Measurements from ENCODE around the gene LMNB1. TPM values are rescaled to one million over a fixed set of nuclear protein-coding genes. Genes with fewer than 3 reads are reported as not detected.
A peak's percentile ranks its signal among the peaks of the same experiment; 100 is the strongest.

The LMNB1 gene
- total RNA-seq, 1 donor from 2014 or later: 20.9 TPM

- no peak for TF ChIP-seq POLR2A (IDR thresholded peaks at IDR 0.05)
- no peak for TF ChIP-seq POLR2AphosphoS5 (IDR thresholded peaks at IDR 0.05; ENCODE audit: insufficient read depth in 1 of 2, low read depth in 1 of 2)
- no peak for TF ChIP-seq CTCF (IDR thresholded peaks at IDR 0.05)
- no peaks in the 10 kb centered on the region for H3K9me3 ChIP-seq
- H3K36me3 ChIP-seq: no peaks in the 10 kb centered on the region
- H3K27ac ChIP-seq: peak overlapping the region; percentile 20
- H3K4me3 ChIP-seq: no peak overlapping the region
- intact Hi-C loops (cut with DNase I): no loop called here
- DNase-seq (ENCODE audit: extremely low spot score in 2 of 2): no peak
- peaks cover under 1% of the 10 kb centered on the region for H3K4me1 ChIP-seq
- no peaks in the 10 kb centered on the region for H3K27me3 ChIP-seq
Observed at GRCh38 chr5:126847456-126847820, 70.5 kb downstream of the LMNB1 start.

- no peaks in the 10 kb centered on the region for H3K36me3 ChIP-seq
- DNase-seq (ENCODE audit: extremely low spot score in 2 of 2): no peak
- H3K27ac ChIP-seq: peak overlapping the region; percentile 20
- H3K9me3 ChIP-seq: no peaks in the 10 kb centered on the region
- intact Hi-C loops (cut with DNase I): no loop called here
- no peak overlapping the region for H3K4me3 ChIP-seq
- H3K27me3 ChIP-seq: no peaks in the 10 kb centered on the region
- TF ChIP-seq POLR2AphosphoS5 (IDR thresholded peaks at IDR 0.05; ENCODE audit: insufficient read depth in 1 of 2, low read depth in 1 of 2) (no peak), POLR2A (IDR thresholded peaks at IDR 0.05) (no peak), CTCF (IDR thresholded peaks at IDR 0.05) (no peak)
- H3K4me1 ChIP-seq: peaks cover 4% of the 10 kb centered on the region
Observed at GRCh38 chr5:126847826-126848251, 70.9 kb downstream of the LMNB1 start.

DNA sequence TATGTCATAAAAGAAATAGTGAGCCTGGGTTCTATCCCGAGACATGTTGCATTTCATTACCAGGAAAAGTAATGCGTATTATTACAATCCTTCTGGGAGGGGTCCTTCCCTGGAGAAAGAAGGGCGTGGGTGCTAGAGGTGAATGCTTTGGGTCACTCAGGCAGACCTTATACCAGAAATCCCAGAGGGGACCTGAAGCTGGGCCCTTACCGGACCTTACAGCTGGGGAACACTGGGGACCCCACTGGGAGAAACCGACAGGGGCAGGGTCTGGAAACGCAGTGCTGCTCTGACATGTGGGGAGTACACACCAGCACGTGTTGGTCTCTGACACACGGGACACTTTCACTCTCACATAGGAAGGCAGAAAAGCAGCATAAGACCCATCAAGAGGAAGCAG lies 71.3 kb downstream of the LMNB1 start:
- intact Hi-C loops (cut with DNase I): no loop called here
- H3K36me3 ChIP-seq: no peaks in the 10 kb centered on the region
- no peaks in the 10 kb centered on the region for H3K27me3 ChIP-seq
- no peak for DNase-seq (ENCODE audit: extremely low spot score in 2 of 2)
- no peak overlapping the region for H3K4me3 ChIP-seq
- TF ChIP-seq POLR2A (IDR thresholded peaks at IDR 0.05) (no peak), POLR2AphosphoS5 (IDR thresholded peaks at IDR 0.05; ENCODE audit: insufficient read depth in 1 of 2, low read depth in 1 of 2) (no peak), CTCF (IDR thresholded peaks at IDR 0.05) (no peak)
- H3K27ac ChIP-seq: peak overlapping the region; percentile 20
- peaks cover 4% of the 10 kb centered on the region for H3K4me1 ChIP-seq
- no peaks in the 10 kb centered on the region for H3K9me3 ChIP-seq

DNA sequence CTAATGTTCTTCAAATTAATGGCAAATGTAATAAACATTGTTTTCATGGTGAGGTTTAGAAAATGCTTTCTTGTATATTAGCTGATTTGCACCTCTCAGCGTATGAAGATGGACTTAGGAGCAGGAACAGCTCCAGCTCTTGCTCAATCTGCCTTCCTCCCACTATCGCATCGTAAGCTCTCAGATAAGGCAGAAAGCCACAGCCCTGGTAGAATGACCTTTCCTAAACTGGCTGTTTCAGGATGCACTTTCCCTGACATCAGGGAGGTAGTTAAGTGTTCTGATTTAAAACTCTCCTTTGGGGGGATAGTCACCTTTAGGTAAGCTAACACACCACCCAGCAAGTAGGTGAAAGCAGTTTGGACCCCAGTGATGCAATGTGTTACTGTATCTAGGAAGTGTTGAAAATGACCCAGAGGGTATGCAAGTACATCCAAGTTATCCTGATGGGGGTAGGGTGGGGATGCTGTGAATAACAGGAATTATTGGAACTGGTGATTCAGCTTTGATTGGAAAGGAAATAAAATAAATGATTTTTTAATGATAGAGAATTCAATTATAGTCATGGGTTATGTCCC lies 72.3 kb downstream of the LMNB1 start:
- Histone ChIP-seq H3K9me3 (no peaks in the 10 kb centered on the region), H3K36me3 (no peaks in the 10 kb centered on the region), H3K27me3 (no peaks in the 10 kb centered on the region), H3K27ac (no peak overlapping the region), H3K4me3 (no peak overlapping the region), H3K4me1 (peaks cover 4% of the 10 kb centered on the region)
- intact Hi-C loops (cut with DNase I): no loop called here
- TF ChIP-seq POLR2A (IDR thresholded peaks at IDR 0.05) (no peak), CTCF (IDR thresholded peaks at IDR 0.05) (no peak), POLR2AphosphoS5 (IDR thresholded peaks at IDR 0.05; ENCODE audit: insufficient read depth in 1 of 2, low read depth in 1 of 2) (no peak)
- DNase-seq (ENCODE audit: extremely low spot score in 2 of 2): no peak

- H3K27ac ChIP-seq: peak overlapping the region; percentile 36
- TF ChIP-seq CTCF (IDR thresholded peaks at IDR 0.05): no peak
- TF ChIP-seq POLR2A (IDR thresholded peaks at IDR 0.05): no peak
- no peak for TF ChIP-seq POLR2AphosphoS5 (IDR thresholded peaks at IDR 0.05; ENCODE audit: insufficient read depth in 1 of 2, low read depth in 1 of 2)
- H3K36me3 ChIP-seq: no peaks in the 10 kb centered on the region
- no peaks in the 10 kb centered on the region for H3K27me3 ChIP-seq
- H3K4me1 ChIP-seq: peaks cover 4% of the 10 kb centered on the region
- H3K9me3 ChIP-seq: no peaks in the 10 kb centered on the region
- intact Hi-C loops (cut with DNase I): no loop called here
- H3K4me3 ChIP-seq: no peak overlapping the region
- DNase-seq (ENCODE audit: extremely low spot score in 2 of 2): no peak
Observed at GRCh38 chr5:126851501-126852011, 74.6 kb downstream of the LMNB1 start.
